Lung (tissue), 12 donors: ENCODE results near the gene KRTAP5-5. TPM values are rescaled to one million over a fixed set of nuclear protein-coding genes. Genes with fewer than 3 reads are reported as not detected.
"Not testable (repeated sequence)": the region's sequence is repeated elsewhere in the genome, so short reads cannot be mapped to it uniquely, and the experiment has no call there.

ENCODE experiments used
- ATAC-seq: fragments of 200-7000 bp; cut with Tn5 transposase; one replicate; pipeline ENCODE4 v1.9.1; 2020; ENCODE audit warnings: moderate number of reproducible peaks; ENCODE audit not compliant: insufficient read depth, low FRiP score
- DNase-seq, 3 donors: peaks; one replicate each; pipeline ENCODE4 v3.0.0-alpha.2; 2013 to 2017
- H3K27ac ChIP-seq, 2 donors: one replicate each; pipeline ENCODE4 v1.5.1; 2013; ENCODE audit warnings: mild to moderate bottlenecking in 2 of 2, moderate library complexity in 2 of 2, control low read depth in 1 of 2, inconsistent platforms in 1 of 2, low read depth in 1 of 2, low read length in 1 of 2
- H3K27me3 ChIP-seq, 3 donors: one replicate each; pipeline ENCODE4 v1.5.1; 2013; ENCODE audit warnings: low read length in 2 of 3; ENCODE audit not compliant: control insufficient read depth in 3 of 3, insufficient read depth in 3 of 3
- H3K36me3 ChIP-seq, 4 donors: one replicate each; pipeline ENCODE4 v1.5.1; 2013; ENCODE audit warnings: low read length in 4 of 4, mild to moderate bottlenecking in 1 of 4, moderate library complexity in 1 of 4; ENCODE audit not compliant: control insufficient read depth in 4 of 4, insufficient read depth in 4 of 4
- H3K4me1 ChIP-seq, 5 donors: one replicate each; pipeline ENCODE4 v1.5.1; 2013; ENCODE audit warnings: low read length in 5 of 5, mild to moderate bottlenecking in 2 of 5, moderate library complexity in 1 of 5; ENCODE audit not compliant: control insufficient read depth in 5 of 5, insufficient read depth in 5 of 5
- H3K4me3 ChIP-seq: one replicate; pipeline ENCODE4 v1.5.1; 2013; ENCODE audit warnings: mild to moderate bottlenecking, control low read depth, moderate library complexity
- H3K9ac ChIP-seq, 2 donors: one replicate each; pipeline ENCODE4 v1.5.1; 2013; ENCODE audit warnings: low read length in 2 of 2, control low read depth in 1 of 2; ENCODE audit not compliant: insufficient read depth in 1 of 2
- H3K9me3 ChIP-seq, 4 donors: one replicate each; pipeline ENCODE4 v1.5.1; 2013; ENCODE audit warnings: low read length in 3 of 4, mild to moderate bottlenecking in 1 of 4, moderate library complexity in 1 of 4; ENCODE audit not compliant: control insufficient read depth in 4 of 4, insufficient read depth in 3 of 4
- WGBS, 2 donors: extraction: QIAGEN DNeasy Blood & Tissue Kit; methylation state at CpG; one replicate each; pipeline ENCODE4 v1.1.7; 2013; 5-methylcytosine and 5-hydroxymethylcytosine counted together
- polyA plus RNA-seq, 2 donors: library from polyadenylated mRNA; stranded (reverse); fragments of 200-250 nt; gene quantifications; one replicate each; pipeline ENCODE4 v1.2.1, GENCODE V29; 2013
- total RNA-seq, 2 donors: library from RNA; depleted of rRNA in 1 of 2; stranded (reverse); fragments of >200 nt in 1 of 2; gene quantifications; one replicate each; pipeline ENCODE4 v1.2.1, GENCODE V29; 2014 to 2021
- TF ChIP-seq, protein P1 (sequence below): IDR thresholded peaks from 2 replicates; pipeline ENCODE4 v1.5.1; 2012; ENCODE audit warnings: mild to moderate bottlenecking; ENCODE audit errors: control extremely low read depth, extremely low read depth
- donor health status: control.
- donor health status: control.
- donor health status: Bipolar disorder and iron deficiency.
- donor health status: healthy.
- donor health status: DM: yes; HTN: yes; CAD: no.

Gene KRTAP5-5
- total and polyA plus RNA-seq, 4 donors = not detected

DNA sequence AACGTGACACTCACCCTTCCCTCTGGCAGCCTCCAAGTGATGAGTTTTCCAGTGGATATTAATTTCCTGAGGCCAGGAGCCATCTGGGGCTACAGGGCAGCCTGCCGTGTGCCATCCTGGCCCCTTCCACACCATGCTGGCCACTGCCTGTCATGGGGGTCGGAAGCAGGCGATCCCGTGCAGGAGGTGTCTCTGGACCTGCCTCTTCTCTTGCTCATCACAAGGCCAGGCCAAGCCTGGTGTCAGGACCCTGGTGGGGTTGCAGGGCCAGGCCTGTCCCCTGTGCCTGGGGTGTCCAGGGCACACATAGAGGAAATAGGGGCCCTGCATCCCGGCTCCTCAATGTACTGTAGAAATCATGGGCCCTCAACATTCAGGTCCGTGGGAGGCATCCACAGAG, 24.9 kb upstream of the KRTAP5-5 start:
- Histone ChIP-seq H3K4me1 (peaks cover 0 to 5% (median 0%) of the 10 kb centered on the region in 5 donors), H3K36me3 (no peaks in the 10 kb centered on the region), H3K9ac (no peak overlapping the region), H3K27me3 (peaks cover 3 to 19% (median 4%) of the 10 kb centered on the region in 3 donors), H3K4me3 (no peak overlapping the region), H3K9me3 (no peaks in the 10 kb centered on the region), H3K27ac (no peak overlapping the region)
- WGBS, 2 donors = 83 to 93% methylated on average over 7 of the region's 7 CpGs
- no peak for ATAC-seq
- DNase-seq = no peak
- TF ChIP-seq, protein P1, sequence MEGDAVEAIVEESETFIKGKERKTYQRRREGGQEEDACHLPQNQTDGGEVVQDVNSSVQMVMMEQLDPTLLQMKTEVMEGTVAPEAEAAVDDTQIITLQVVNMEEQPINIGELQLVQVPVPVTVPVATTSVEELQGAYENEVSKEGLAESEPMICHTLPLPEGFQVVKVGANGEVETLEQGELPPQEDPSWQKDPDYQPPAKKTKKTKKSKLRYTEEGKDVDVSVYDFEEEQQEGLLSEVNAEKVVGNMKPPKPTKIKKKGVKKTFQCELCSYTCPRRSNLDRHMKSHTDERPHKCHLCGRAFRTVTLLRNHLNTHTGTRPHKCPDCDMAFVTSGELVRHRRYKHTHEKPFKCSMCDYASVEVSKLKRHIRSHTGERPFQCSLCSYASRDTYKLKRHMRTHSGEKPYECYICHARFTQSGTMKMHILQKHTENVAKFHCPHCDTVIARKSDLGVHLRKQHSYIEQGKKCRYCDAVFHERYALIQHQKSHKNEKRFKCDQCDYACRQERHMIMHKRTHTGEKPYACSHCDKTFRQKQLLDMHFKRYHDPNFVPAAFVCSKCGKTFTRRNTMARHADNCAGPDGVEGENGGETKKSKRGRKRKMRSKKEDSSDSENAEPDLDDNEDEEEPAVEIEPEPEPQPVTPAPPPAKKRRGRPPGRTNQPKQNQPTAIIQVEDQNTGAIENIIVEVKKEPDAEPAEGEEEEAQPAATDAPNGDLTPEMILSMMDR = no peak

DNA sequence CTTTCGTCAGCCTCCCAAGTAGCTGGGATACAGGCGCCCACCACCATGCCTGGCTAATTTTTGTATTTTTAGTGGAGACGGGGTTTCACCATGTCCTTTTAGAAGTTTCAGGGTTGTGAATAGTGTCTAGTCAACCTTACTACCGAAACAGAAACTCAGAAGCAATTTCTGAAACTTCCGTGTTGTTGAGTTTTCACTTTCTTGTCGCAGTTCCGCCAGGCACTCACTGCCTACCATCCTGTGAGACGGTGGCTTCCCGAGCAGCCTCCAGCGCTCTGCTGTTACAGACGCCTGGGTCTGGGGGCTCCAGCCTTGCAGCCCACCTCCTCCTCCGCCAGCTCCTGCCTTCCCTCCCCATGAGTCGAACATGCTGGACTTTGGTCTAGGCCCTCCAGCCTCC, 23.7 kb upstream of the KRTAP5-5 start:
- H3K4me1 ChIP-seq, H3K36me3 ChIP-seq, H3K9ac ChIP-seq, ATAC-seq, H3K27ac ChIP-seq, DNase-seq, H3K9me3 ChIP-seq, H3K4me3 ChIP-seq: not testable (repeated sequence)
- H3K27me3 ChIP-seq = peaks cover 0 to 16% (median 4%) of the 10 kb centered on the region in 3 donors
- 82 to 90% methylated on average over 13 of the region's 13 CpGs for WGBS, 2 donors

DNA sequence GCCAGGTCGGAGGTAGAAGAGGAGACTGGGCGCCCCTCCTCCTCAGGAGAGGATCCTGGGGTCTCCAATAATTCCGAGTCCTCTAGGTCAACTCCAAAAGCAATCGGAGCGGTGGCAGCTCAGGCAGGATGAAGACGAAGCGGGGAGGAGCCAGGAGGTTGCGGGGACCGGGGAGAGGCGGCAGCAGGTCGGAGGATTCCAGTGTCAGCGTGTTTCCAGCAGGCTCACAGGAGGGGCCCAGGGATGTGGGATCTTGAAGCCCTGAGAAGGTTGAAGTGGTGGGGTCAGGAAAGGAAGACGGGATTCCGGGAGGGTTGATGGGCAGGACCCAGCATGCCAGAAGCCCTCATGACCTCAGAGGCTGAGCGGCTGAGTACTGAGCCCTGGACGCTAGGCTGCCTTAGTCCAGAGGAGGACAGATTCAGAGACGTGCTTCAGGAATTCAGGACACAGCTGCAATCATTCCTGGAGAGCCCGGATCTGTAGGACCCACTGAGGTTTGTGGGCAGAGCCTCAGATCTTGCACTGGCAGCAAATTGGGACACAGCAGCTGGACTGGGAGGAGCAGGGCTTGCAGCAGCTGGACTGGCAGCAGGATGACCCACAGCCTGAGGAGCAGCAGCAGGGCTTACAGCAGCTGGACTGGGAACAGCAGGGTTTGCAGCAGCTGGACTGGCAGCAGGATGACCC, 22.3 kb upstream of the KRTAP5-5 start:
- ATAC-seq, H3K4me1 ChIP-seq, H3K27ac ChIP-seq, H3K36me3 ChIP-seq, H3K9ac ChIP-seq, H3K4me3 ChIP-seq, H3K9me3 ChIP-seq: not testable (repeated sequence)
- peak in 1 of 3 donors; percentile 17 for DNase-seq
- peaks cover 0 to 16% (median 4%) of the 10 kb centered on the region in 3 donors for H3K27me3 ChIP-seq
- 39 to 60% methylated on average over 18 of the region's 18 CpGs for WGBS, 2 donors

DNA sequence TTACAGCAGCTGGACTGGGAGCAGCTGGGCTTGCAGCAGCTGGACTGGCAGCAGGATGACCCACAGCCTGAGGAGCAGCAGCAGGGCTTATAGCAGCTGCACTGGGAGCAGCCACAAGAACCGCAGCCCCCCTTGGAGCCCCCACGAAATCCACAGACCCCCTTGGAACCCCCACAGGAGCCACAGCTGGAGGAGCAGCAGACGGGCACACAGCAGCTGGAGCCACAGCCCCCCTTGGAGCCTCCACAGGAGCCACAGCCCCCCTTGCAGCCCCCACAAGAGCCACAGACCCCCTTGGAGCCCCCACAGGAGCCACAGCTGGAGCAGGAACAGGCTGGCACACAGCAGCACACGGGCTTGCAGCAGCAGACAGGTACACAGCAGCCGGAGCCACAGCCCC, 21.7 kb upstream of the KRTAP5-5 start:
- ATAC-seq, H3K27ac ChIP-seq, H3K9me3 ChIP-seq, H3K4me1 ChIP-seq, H3K9ac ChIP-seq, H3K36me3 ChIP-seq, H3K4me3 ChIP-seq: not testable (repeated sequence)
- DNase-seq = peak in 2 of 3 donors; percentile 36 to 42
- WGBS, 2 donors = 55 to 69% methylated on average over 4 to 5 of the region's 5 CpGs
- peaks cover 0 to 12% (median 4%) of the 10 kb centered on the region in 3 donors for H3K27me3 ChIP-seq

DNA sequence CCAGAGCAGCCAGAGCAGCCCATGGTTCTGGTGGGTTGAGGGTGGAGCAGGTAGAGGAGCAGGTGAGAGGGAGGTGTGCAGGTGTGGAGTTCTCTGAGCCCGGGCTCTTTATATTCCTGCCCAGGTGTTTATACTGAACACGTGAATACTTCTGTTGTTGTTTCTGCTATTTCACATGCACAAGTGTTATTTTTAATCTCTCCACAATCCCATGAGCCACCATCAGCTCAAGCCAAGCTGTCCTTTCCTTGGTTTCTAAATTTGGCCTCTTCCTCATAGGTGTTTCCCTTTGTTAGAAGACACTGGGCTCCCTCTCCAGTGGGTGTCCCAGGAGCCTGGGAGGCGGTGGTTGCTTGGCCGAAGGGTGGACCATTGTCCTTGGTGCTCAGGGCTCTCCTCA, 21.2 kb upstream of the KRTAP5-5 start, which contains the start of gene KRTAP5-3:
TSS of gene KRTAP5-3 (minus strand) at position 101 of the 400 bp plus-strand sequence. CDS start at position 23, 78 bp downstream.
- ATAC-seq (no peak), DNase-seq (no peak)
- peaks cover 0 to 12% (median 4%) of the 10 kb centered on the region in 3 donors for H3K27me3 ChIP-seq
- H3K36me3 ChIP-seq = no peaks in the 10 kb centered on the region
- TF ChIP-seq, protein P1 = no peak
- H3K9me3 ChIP-seq = no peaks in the 10 kb centered on the region
- no peak within 1 kb of the TSS for H3K4me3 ChIP-seq
- no peak within 1 kb of the TSS for H3K9ac ChIP-seq
- H3K27ac ChIP-seq = no peak within 1 kb of the TSS
- peaks cover 0 to 5% (median 0%) of the 10 kb centered on the region in 5 donors for H3K4me1 ChIP-seq
- 68 to 71% methylated on average over 4 of the region's 4 CpGs for WGBS, 2 donors
